Fibroblast of pulmonary artery (primary cell): ENCODE data around the gene LNPEP.
"Not testable (repeated sequence)": the region's sequence is repeated elsewhere in the genome, so short reads cannot be mapped to it uniquely, and the experiment has no call there.

Experiments used
- DNase-seq: peaks from one replicate; pipeline ENCODE4 v3.0.0-alpha.2; 2010; ENCODE audit warnings: low read depth
- H3K4me3 ChIP-seq: replicated peaks from 2 replicates; pipeline ENCODE4 v1.5.1; 2011; ENCODE audit warnings: low read depth, mild to moderate bottlenecking, control low read depth, low read length, moderate library complexity
- CTCF ChIP-seq: IDR thresholded peaks from 2 replicates; pipeline ENCODE4 v1.5.1; 2011; ENCODE audit warnings: mild to moderate bottlenecking, control low read depth, low read length, inconsistent platforms; ENCODE audit errors: missing control alignments

Gene LNPEP

GRCh38 chr5:96928931-96929708 is 6.8 kb upstream of the LNPEP start:
- TF ChIP-seq CTCF, result no peak
- H3K4me3 ChIP-seq, result no peak overlapping the region
- no peak for DNase-seq

- no peak for DNase-seq
- TF ChIP-seq CTCF, result no peak
- no peak overlapping the region for H3K4me3 ChIP-seq
These were observed 5.8 kb upstream of the LNPEP start for GRCh38 chr5:96930058-96930457.

GRCh38 chr5:96930589-96930988 is 5.3 kb upstream of the LNPEP start:
- DNase-seq, result no peak
- no peak overlapping the region for H3K4me3 ChIP-seq
- no peak for TF ChIP-seq CTCF

GRCh38 chr5:96931037-96931436 is 4.8 kb upstream of the LNPEP start:
- H3K4me3 ChIP-seq, DNase-seq: not testable (repeated sequence)

- TF ChIP-seq CTCF, result no peak
- no peak overlapping the region for H3K4me3 ChIP-seq
- no peak for DNase-seq
These were observed 4.3 kb upstream of the LNPEP start for GRCh38 chr5:96931605-96932004.

GRCh38 chr5:96932026-96932425 is 3.9 kb upstream of the LNPEP start:
- H3K4me3 ChIP-seq, result no peak overlapping the region
- DNase-seq, result no peak
- TF ChIP-seq CTCF, result no peak

GRCh38 chr5:96933764-96934707 is 1.8 kb upstream of the LNPEP start:
- H3K4me3 ChIP-seq, result peak overlapping the region; percentile 82
- no peak for TF ChIP-seq CTCF
- no peak for DNase-seq
